ENCODE results near the gene MGRN1.
A peak's percentile ranks its signal among the peaks of the same experiment; 100 is the strongest.

MGRN1 gene

DNA sequence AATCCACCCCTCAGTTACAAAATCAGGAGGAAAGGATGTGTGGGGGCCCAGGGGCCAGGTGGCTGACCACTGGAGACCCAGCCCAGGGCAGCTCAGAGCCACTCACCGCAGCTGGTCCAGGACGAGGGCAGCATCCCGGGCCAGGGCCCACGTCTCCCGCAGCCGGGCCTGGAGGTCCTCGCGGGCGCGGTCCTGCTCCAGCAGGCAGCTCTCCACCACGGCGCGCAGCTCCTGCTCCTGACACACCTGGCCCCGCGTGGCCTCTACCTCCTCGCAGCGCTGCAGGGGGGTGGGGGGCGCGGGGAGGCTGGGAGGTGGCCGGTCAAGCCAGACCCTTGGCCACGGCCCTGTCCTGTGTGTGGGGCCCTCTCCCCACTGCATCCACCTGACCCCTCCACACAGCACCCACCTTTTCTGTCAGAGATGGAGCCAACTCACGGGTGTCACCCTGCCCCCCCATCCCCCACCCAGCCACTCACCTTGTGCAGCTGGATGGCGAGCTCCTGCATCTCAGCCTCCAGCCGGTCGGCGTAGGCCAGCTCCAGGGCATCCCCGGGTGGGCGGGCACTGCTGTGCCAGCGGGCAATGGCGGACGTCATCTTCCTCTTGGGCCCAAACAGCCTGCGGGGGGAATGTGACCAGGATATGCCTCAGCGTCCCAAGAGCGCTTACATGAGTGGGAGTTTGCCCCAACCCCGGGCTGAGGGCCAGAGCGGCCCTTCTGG, 73.9 kb downstream of the MGRN1 start:
- DNase-seq: peak; percentile 11
- H3K4me3 ChIP-seq (ENCODE audit: low read depth, low read length): no peak overlapping the region
- H3K27me3 ChIP-seq: no peaks in the 10 kb centered on the region
- H3K9me3 ChIP-seq: no peaks in the 10 kb centered on the region
- TF ChIP-seq, protein P1, sequence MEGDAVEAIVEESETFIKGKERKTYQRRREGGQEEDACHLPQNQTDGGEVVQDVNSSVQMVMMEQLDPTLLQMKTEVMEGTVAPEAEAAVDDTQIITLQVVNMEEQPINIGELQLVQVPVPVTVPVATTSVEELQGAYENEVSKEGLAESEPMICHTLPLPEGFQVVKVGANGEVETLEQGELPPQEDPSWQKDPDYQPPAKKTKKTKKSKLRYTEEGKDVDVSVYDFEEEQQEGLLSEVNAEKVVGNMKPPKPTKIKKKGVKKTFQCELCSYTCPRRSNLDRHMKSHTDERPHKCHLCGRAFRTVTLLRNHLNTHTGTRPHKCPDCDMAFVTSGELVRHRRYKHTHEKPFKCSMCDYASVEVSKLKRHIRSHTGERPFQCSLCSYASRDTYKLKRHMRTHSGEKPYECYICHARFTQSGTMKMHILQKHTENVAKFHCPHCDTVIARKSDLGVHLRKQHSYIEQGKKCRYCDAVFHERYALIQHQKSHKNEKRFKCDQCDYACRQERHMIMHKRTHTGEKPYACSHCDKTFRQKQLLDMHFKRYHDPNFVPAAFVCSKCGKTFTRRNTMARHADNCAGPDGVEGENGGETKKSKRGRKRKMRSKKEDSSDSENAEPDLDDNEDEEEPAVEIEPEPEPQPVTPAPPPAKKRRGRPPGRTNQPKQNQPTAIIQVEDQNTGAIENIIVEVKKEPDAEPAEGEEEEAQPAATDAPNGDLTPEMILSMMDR (IDR thresholded peaks at IDR 0.05; ENCODE audit: low read depth, low read length): no peak
- peaks cover 60% of the 10 kb centered on the region for H3K36me3 ChIP-seq
- no peaks in the 10 kb centered on the region; the same call in 1 of the 2 replicates for H3K4me1 ChIP-seq

DNA sequence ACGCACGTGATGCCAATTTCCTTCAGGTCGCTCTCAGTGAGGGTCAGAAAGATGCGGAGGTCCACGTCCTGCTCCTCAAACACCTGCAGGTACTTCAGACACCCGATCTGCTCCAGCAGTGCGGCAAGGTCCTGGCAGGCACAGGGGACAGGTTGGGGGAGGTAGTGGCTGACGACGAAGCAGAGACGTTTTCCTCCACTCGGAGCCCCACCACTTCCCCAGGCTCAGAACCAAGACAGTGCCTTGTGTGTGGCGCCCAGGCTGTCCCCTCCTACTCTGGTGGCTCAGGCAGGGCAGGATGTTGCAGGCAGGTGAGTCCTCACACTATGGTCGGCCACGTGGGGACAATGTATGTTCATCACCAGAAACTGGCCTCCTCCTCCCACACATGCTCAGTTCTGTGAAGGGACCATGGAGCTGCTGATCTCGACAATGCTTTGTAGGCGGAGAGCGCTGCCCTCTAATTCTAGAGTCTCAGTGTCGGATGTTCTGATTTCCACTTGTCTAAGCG, 74.5 kb downstream of the MGRN1 start:
- no peaks in the 10 kb centered on the region; the same call in 1 of the 2 replicates for H3K4me1 ChIP-seq
- TF ChIP-seq, protein P1 (IDR thresholded peaks at IDR 0.05; ENCODE audit: low read depth, low read length): no peak
- H3K27me3 ChIP-seq: no peaks in the 10 kb centered on the region
- H3K9me3 ChIP-seq: no peaks in the 10 kb centered on the region
- peaks cover 65% of the 10 kb centered on the region for H3K36me3 ChIP-seq
- H3K4me3 ChIP-seq (ENCODE audit: low read depth, low read length): no peak overlapping the region
- DNase-seq: no peak

- peaks cover 71% of the 10 kb centered on the region for H3K36me3 ChIP-seq
- H3K4me1 ChIP-seq: no peaks in the 10 kb centered on the region; the same call in 1 of the 2 replicates
- no peak overlapping the region for H3K4me3 ChIP-seq (ENCODE audit: low read depth, low read length)
- H3K27me3 ChIP-seq: no peaks in the 10 kb centered on the region
- TF ChIP-seq, protein P1 (IDR thresholded peaks at IDR 0.05; ENCODE audit: low read depth, low read length): no peak
- no peaks in the 10 kb centered on the region for H3K9me3 ChIP-seq
- no peak for DNase-seq
Measured at GRCh38 chr16:4700380-4700996, 75.9 kb downstream of the MGRN1 start.

GRCh38 chr16:4700997-4701743, 76.5 kb downstream of the MGRN1 start:
- H3K36me3 ChIP-seq: peaks cover 64% of the 10 kb centered on the region
- DNase-seq: no peak
- TF ChIP-seq, protein P1 (IDR thresholded peaks at IDR 0.05; ENCODE audit: low read depth, low read length): no peak

DNA sequence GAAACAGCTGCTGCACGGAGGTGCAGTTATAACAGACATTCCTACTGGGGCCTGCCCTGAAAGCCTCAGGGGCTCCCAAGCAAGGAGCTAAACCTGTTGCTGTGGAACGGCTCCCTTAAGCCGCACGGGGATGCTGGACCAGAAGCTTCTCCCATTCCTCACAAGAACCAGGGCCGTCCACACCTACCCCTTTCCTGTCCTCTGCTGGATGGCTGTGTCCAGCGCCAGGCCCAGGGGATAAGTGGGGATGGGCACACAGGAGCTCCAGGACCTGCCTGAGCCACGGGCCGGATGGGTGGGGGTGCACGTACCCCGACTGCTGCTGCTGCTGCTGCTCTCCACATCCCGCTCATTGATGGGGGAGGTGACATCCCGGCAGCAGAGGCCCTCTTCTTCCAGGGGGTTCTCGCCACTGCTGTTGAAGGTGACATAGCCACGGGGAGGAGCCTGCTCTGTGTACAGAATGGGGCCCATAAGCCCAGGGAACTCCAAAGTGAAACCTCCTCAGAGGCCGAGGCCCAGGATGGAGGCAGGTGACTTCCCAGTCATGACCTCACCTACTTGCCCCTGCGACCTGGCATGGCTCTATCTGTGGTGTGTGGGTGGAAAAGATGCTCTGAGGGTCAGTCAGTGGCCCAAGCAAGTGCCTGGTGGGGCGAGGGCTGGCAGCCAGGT, 77.3 kb downstream of the MGRN1 start:
- H3K36me3 ChIP-seq: peaks cover 57% of the 10 kb centered on the region
- TF ChIP-seq, protein P1 (IDR thresholded peaks at IDR 0.05; ENCODE audit: low read depth, low read length): no peak
- DNase-seq: no peak

More at GRCh38 chr16:4700997-4701743, 76.5 kb downstream of the MGRN1 start:
- no peaks in the 10 kb centered on the region for H3K9me3 ChIP-seq
- no peaks in the 10 kb centered on the region; the same call in 1 of the 2 replicates for H3K4me1 ChIP-seq
- H3K4me3 ChIP-seq (ENCODE audit: low read depth, low read length): no peak overlapping the region
- no peaks in the 10 kb centered on the region for H3K27me3 ChIP-seq

More for the DNA sequence above, 77.3 kb downstream of the MGRN1 start:
- no peaks in the 10 kb centered on the region for H3K27me3 ChIP-seq
- no peak overlapping the region for H3K4me3 ChIP-seq (ENCODE audit: low read depth, low read length)
- no peaks in the 10 kb centered on the region for H3K9me3 ChIP-seq
- H3K4me1 ChIP-seq: no peaks in the 10 kb centered on the region

Data from BE2C (cell line).